Mesenchymal stem cell (in vitro differentiated cells and primary cell): ENCODE results near the gene FBXO41.

Experiments
- DNase-seq: peaks from one replicate; pipeline ENCODE4 v3.0.0-alpha.2; 2013
- H2AFZ ChIP-seq: one replicate; pipeline ENCODE4 v1.6.1; 2013; ENCODE audit warnings: low read depth, mild to moderate bottlenecking, control low read depth, inconsistent platforms, low read length, moderate library complexity
- H2AK5ac ChIP-seq: 2 replicates; pipeline ENCODE4 v1.6.1; 2013; ENCODE audit warnings: low read length, moderate library complexity, mild to moderate bottlenecking, inconsistent platforms; ENCODE audit not compliant: severe bottlenecking
- H2BK120ac ChIP-seq: one replicate; pipeline ENCODE4 v1.6.1; 2013; ENCODE audit warnings: low read depth, mild to moderate bottlenecking, inconsistent platforms, low read length, moderate library complexity
- H2BK12ac ChIP-seq, 2 experiments: one replicate each; pipeline ENCODE4 v1.6.1; 2013; ENCODE audit warnings: inconsistent platforms in 2 of 2, low read length in 2 of 2, mild to moderate bottlenecking in 2 of 2, moderate library complexity in 2 of 2, control low read depth in 1 of 2
- H2BK15ac ChIP-seq: one replicate; pipeline ENCODE4 v1.6.1; 2013; ENCODE audit warnings: mild to moderate bottlenecking, low read depth, inconsistent platforms; ENCODE audit not compliant: poor library complexity, severe bottlenecking
- H2BK5ac ChIP-seq: 2 replicates; pipeline ENCODE4 v1.6.1; 2013; ENCODE audit warnings: low read depth, mild to moderate bottlenecking, low read length, control low read depth, inconsistent platforms; ENCODE audit not compliant: poor library complexity, severe bottlenecking
- H3K14ac ChIP-seq, 2 experiments: one replicate each; pipeline ENCODE4 v1.6.1; 2013; ENCODE audit warnings: inconsistent platforms in 2 of 2, low read length in 2 of 2, control low read depth in 1 of 2, mild to moderate bottlenecking in 1 of 2, moderate library complexity in 1 of 2
- H3K18ac ChIP-seq, 2 experiments: one replicate each; pipeline ENCODE4 v1.6.1; 2013; ENCODE audit warnings: inconsistent platforms in 2 of 2, low read length in 2 of 2, control low read depth in 1 of 2, low read depth in 1 of 2, mild to moderate bottlenecking in 1 of 2
- H3K23ac ChIP-seq, 2 experiments: one replicate each; pipeline ENCODE4 v1.6.1; 2013; ENCODE audit warnings: inconsistent platforms in 2 of 2, low read length in 2 of 2, mild to moderate bottlenecking in 2 of 2, moderate library complexity in 2 of 2, control low read depth in 1 of 2
- H3K27ac ChIP-seq: 2 replicates; pipeline ENCODE4 v1.5.1; 2013; ENCODE audit warnings: mild to moderate bottlenecking, moderate library complexity, low read length, control low read depth, inconsistent platforms; ENCODE audit not compliant: poor library complexity, severe bottlenecking
- H3K27me3 ChIP-seq, 2 experiments: 2 replicates each; pipeline versions ENCODE4 v1.6.1 to v1.7.0; 2013; ENCODE audit warnings: low read length in 2 of 2, mild to moderate bottlenecking in 2 of 2, moderate library complexity in 2 of 2, control low read depth in 1 of 2, inconsistent platforms in 1 of 2; ENCODE audit not compliant: control insufficient read depth in 1 of 2, insufficient read depth in 1 of 2
- H3K36me3 ChIP-seq, 2 experiments: 2 replicates each; pipeline versions ENCODE4 v1.6.1 to v1.7.0; 2013; ENCODE audit warnings: low read length in 2 of 2, control low read depth in 1 of 2, inconsistent platforms in 1 of 2, low read depth in 1 of 2, mild to moderate bottlenecking in 1 of 2; ENCODE audit not compliant: insufficient read depth in 2 of 2, control insufficient read depth in 1 of 2
- H3K4ac ChIP-seq, 2 experiments: one replicate each; pipeline ENCODE4 v1.6.1; 2013; ENCODE audit warnings: inconsistent platforms in 2 of 2, low read length in 2 of 2, mild to moderate bottlenecking in 2 of 2, moderate library complexity in 2 of 2, control low read depth in 1 of 2, low read depth in 1 of 2
- H3K4me1 ChIP-seq: 2 replicates; pipeline ENCODE4 v1.6.1; 2013; ENCODE audit warnings: low read depth, low read length, control low read depth; ENCODE audit not compliant: control insufficient read depth, insufficient read depth
- H3K4me2 ChIP-seq: 2 replicates; pipeline ENCODE4 v1.6.1; 2013; ENCODE audit warnings: low read length, mild to moderate bottlenecking, inconsistent platforms; ENCODE audit not compliant: poor library complexity, severe bottlenecking
- H3K4me3 ChIP-seq, 2 experiments: 2 replicates each; pipeline versions ENCODE4 v1.5.1 to v1.7.0; 2013; ENCODE audit warnings: low read length in 2 of 2, mild to moderate bottlenecking in 2 of 2, control low read depth in 1 of 2, low read depth in 1 of 2; ENCODE audit not compliant: insufficient read depth in 1 of 2
- H3K79me1 ChIP-seq: replicated peaks from 2 replicates; pipeline ENCODE4 v1.6.1; 2013; ENCODE audit warnings: mild to moderate bottlenecking, control low read depth, low read length, inconsistent platforms; ENCODE audit not compliant: poor library complexity, severe bottlenecking
- H3K9ac ChIP-seq: 2 replicates; pipeline ENCODE4 v1.7.0; 2013; ENCODE audit warnings: mild to moderate bottlenecking, low read length, moderate library complexity
- H3K9me3 ChIP-seq: 2 replicates; pipeline ENCODE4 v1.7.0; 2013; ENCODE audit warnings: mild to moderate bottlenecking, low read length; ENCODE audit not compliant: control insufficient read depth
- H4K8ac ChIP-seq: one replicate; pipeline ENCODE4 v1.6.1; 2013; ENCODE audit warnings: inconsistent platforms, mild to moderate bottlenecking, low read length, moderate library complexity
- H4K91ac ChIP-seq: one replicate; pipeline ENCODE4 v1.6.1; 2013; ENCODE audit warnings: mild to moderate bottlenecking, low read length, inconsistent platforms
- WGBS: methylation state at CpG from one replicate; pipeline ENCODE4 v1.1.7; 2013; ENCODE audit warnings: mixed read lengths; 5-methylcytosine and 5-hydroxymethylcytosine counted together

FBXO41 gene

GRCh38 chr2:73250872-73251846, 33.1 kb downstream of the FBXO41 start:
- Histone ChIP-seq H4K8ac (no peak overlapping the region), H3K27ac (no peak overlapping the region), H3K79me1 (peaks cover 33% of the 10 kb centered on the region), H3K4me1 (no peaks in the 10 kb centered on the region), H2BK120ac (no peak overlapping the region), H2BK5ac (no peak overlapping the region), H4K91ac (no peak overlapping the region), H3K4ac (no peak overlapping the region), H3K36me3 (peaks cover 78 to 91% of the 10 kb centered on the region in 2 experiments), H3K9me3 (no peaks in the 10 kb centered on the region), H3K4me3 (no peak overlapping the region), H2BK15ac (no peak overlapping the region), H2BK12ac (no peak overlapping the region), H3K14ac (no peak overlapping the region), H3K18ac (no peak overlapping the region), H3K9ac (no peak overlapping the region), H2AK5ac (no peak overlapping the region), H2AFZ (no peak overlapping the region), H3K4me2 (no peak overlapping the region), H3K23ac (no peak overlapping the region), H3K27me3 (no peaks in the 10 kb centered on the region)
- no peak for DNase-seq
- WGBS: 97% methylated on average over 17 of the region's 17 CpGs

GRCh38 chr2:73249636-73250035, 34.6 kb downstream of the FBXO41 start:
- no peaks in the 10 kb centered on the region for H3K4me1 ChIP-seq
- H3K23ac ChIP-seq: no peak overlapping the region
- H2BK12ac ChIP-seq: no peak overlapping the region
- no peaks in the 10 kb centered on the region for H3K9me3 ChIP-seq
- H4K8ac ChIP-seq: no peak overlapping the region
- H3K4me2 ChIP-seq: no peak overlapping the region
- no peak overlapping the region for H2BK120ac ChIP-seq
- peaks cover 66 to 98% of the 10 kb centered on the region in 2 experiments for H3K36me3 ChIP-seq
- H3K4ac ChIP-seq: no peak overlapping the region
- H3K27ac ChIP-seq: no peak overlapping the region
- no peak overlapping the region for H2AK5ac ChIP-seq
- H4K91ac ChIP-seq: no peak overlapping the region
- H3K14ac ChIP-seq: no peak overlapping the region
- WGBS: 94% methylated on average over 9 of the region's 9 CpGs
- H2AFZ ChIP-seq: no peak overlapping the region
- H2BK5ac ChIP-seq: no peak overlapping the region
- no peaks in the 10 kb centered on the region for H3K27me3 ChIP-seq
- no peak overlapping the region for H3K9ac ChIP-seq
- H3K18ac ChIP-seq: no peak overlapping the region
- no peak for DNase-seq
- H3K79me1 ChIP-seq: peaks cover 41% of the 10 kb centered on the region
- H3K4me3 ChIP-seq: no peak overlapping the region
- no peak overlapping the region for H2BK15ac ChIP-seq

GRCh38 chr2:73246850-73247249, 37.4 kb downstream of the FBXO41 start:
- no peak overlapping the region for H2BK15ac ChIP-seq
- no peak overlapping the region for H2AK5ac ChIP-seq
- H3K14ac ChIP-seq: no peak overlapping the region
- H3K9ac ChIP-seq: peak overlapping the region; percentile 9
- H3K9me3 ChIP-seq: no peaks in the 10 kb centered on the region
- H3K4me2 ChIP-seq: no peak overlapping the region
- H2BK120ac ChIP-seq: no peak overlapping the region
- H2BK5ac ChIP-seq: no peak overlapping the region
- H3K4me1 ChIP-seq: peaks cover 2% of the 10 kb centered on the region
- no peak overlapping the region for H2BK12ac ChIP-seq
- no peak overlapping the region for H3K4ac ChIP-seq
- no peak overlapping the region for H4K8ac ChIP-seq
- 95% methylated on average over 3 of the region's 3 CpGs for WGBS
- DNase-seq: no peak
- no peak overlapping the region for H3K4me3 ChIP-seq
- H3K79me1 ChIP-seq: peaks cover 55% of the 10 kb centered on the region
- H3K23ac ChIP-seq: no peak overlapping the region
- H3K27me3 ChIP-seq: no peaks in the 10 kb centered on the region
- H3K36me3 ChIP-seq: peaks cover 57 to 95% of the 10 kb centered on the region in 2 experiments
- H3K27ac ChIP-seq: no peak overlapping the region
- H2AFZ ChIP-seq: no peak overlapping the region
- no peak overlapping the region for H4K91ac ChIP-seq
- no peak overlapping the region for H3K18ac ChIP-seq

DNA sequence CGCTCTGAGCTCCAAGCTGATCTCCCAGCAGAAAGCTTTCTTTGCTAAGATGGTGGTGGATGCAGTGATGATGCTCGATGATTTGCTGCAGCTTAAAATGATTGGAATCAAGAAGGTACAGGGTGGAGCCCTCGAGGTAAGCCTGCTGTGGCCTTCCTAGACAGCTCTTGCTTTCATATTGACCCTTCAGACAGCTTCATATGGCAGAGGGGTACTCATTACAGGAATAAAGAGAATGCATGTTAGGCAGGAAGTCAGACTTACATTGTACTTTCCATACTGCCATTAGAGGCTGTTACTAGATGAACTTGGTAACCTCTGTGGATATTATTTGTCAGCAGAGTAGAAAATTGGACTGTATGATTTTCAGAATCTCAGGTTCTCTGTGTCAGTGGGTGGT, 39.7 kb downstream of the FBXO41 start:
- peaks cover 3% of the 10 kb centered on the region for H3K4me1 ChIP-seq
- H3K27me3 ChIP-seq: no peaks in the 10 kb centered on the region
- H2BK5ac ChIP-seq: no peak overlapping the region
- H3K27ac ChIP-seq: no peak overlapping the region
- peaks cover 49% of the 10 kb centered on the region for H3K79me1 ChIP-seq
- no peak overlapping the region for H3K23ac ChIP-seq
- no peak overlapping the region for H3K9ac ChIP-seq
- H4K91ac ChIP-seq: no peak overlapping the region
- H3K4me3 ChIP-seq: no peak overlapping the region
- H2BK120ac ChIP-seq: no peak overlapping the region
- no peak for DNase-seq
- no peak overlapping the region for H2BK12ac ChIP-seq
- H3K9me3 ChIP-seq: no peaks in the 10 kb centered on the region
- no peak overlapping the region for H2AK5ac ChIP-seq
- H3K14ac ChIP-seq: no peak overlapping the region
- no peak overlapping the region for H3K4me2 ChIP-seq
- no peak overlapping the region for H4K8ac ChIP-seq
- H2AFZ ChIP-seq: no peak overlapping the region
- WGBS: 100% methylated on average over 3 of the region's 3 CpGs
- peaks cover 37 to 93% of the 10 kb centered on the region in 2 experiments for H3K36me3 ChIP-seq
- H3K18ac ChIP-seq: no peak overlapping the region
- H2BK15ac ChIP-seq: no peak overlapping the region
- no peak overlapping the region for H3K4ac ChIP-seq
